HG03159 (cell line): ENCODE measurements around the gene BIRC3.

Experiments
- ATAC-seq: cut with Tn5 transposase; IDR thresholded peaks from one replicate; pipeline ENCODE4 v1.9.1; 2021; ENCODE audit warnings: mild to moderate bottlenecking, moderate library complexity; ENCODE audit not compliant: unreplicated experiment

BIRC3 gene

GRCh38 chr11:102317099-102317767, at the start of gene BIRC3:
Gene BIRC3 (plus strand): TSS chr11:102317484. CDS start chr11:102324510, 7,026 bp downstream.
- ATAC-seq, result peak; percentile 85

- no peak for ATAC-seq
Measured at GRCh38 chr11:102267609-102268008, 49.7 kb upstream of the BIRC3 start.

GRCh38 chr11:102268083-102268984, 49.0 kb upstream of the BIRC3 start:
- peak; percentile 97 for ATAC-seq

- ATAC-seq, result no peak
Measured at GRCh38 chr11:102268985-102269470, 48.3 kb upstream of the BIRC3 start.

- ATAC-seq, result no peak
Measured at GRCh38 chr11:102269927-102270326, 47.4 kb upstream of the BIRC3 start.

GRCh38 chr11:102272047-102272824, 45.0 kb upstream of the BIRC3 start:
- no peak for ATAC-seq

- no peak for ATAC-seq
Measured at GRCh38 chr11:102274628-102275027, 42.7 kb upstream of the BIRC3 start.

- no peak for ATAC-seq
Measured at GRCh38 chr11:102276362-102276761, 40.9 kb upstream of the BIRC3 start.

GRCh38 chr11:102276783-102277182, 40.5 kb upstream of the BIRC3 start:
- no peak for ATAC-seq

- peak; percentile 96 for ATAC-seq
Measured at GRCh38 chr11:102279641-102280170, 37.6 kb upstream of the BIRC3 start.

- ATAC-seq, result no peak
Measured at GRCh38 chr11:102280245-102280833, 36.9 kb upstream of the BIRC3 start.

- no peak for ATAC-seq
Measured at GRCh38 chr11:102283116-102283485, 34.2 kb upstream of the BIRC3 start.

- no peak for ATAC-seq
Measured at GRCh38 chr11:102284008-102284407, 33.3 kb upstream of the BIRC3 start.

GRCh38 chr11:102286292-102286691, 31.0 kb upstream of the BIRC3 start:
- ATAC-seq, result no peak

- ATAC-seq, result peak; percentile 90
Measured at GRCh38 chr11:102287964-102288724, 29.1 kb upstream of the BIRC3 start.

- no peak for ATAC-seq
Measured at GRCh38 chr11:102288725-102289083, 28.6 kb upstream of the BIRC3 start.

GRCh38 chr11:102289592-102289991, 27.7 kb upstream of the BIRC3 start:
- ATAC-seq, result no peak

GRCh38 chr11:102291831-102292230, 25.5 kb upstream of the BIRC3 start:
- ATAC-seq, result no peak

- no peak for ATAC-seq
Measured at GRCh38 chr11:102292933-102293332, 24.4 kb upstream of the BIRC3 start.
